Activated CD8-positive, alpha-beta memory T cell treated with anti-CD3 and anti-CD28 coated beads, Interleukin-2, amount 50 U/mL, for 1 hour (primary cell): ENCODE data around the gene KLK4.

Source experiments
- DNase-seq: peaks from one replicate; pipeline ENCODE4 v3.0.0-alpha.2; 2020; ENCODE audit errors: extremely low read depth

Gene KLK4, protein sequence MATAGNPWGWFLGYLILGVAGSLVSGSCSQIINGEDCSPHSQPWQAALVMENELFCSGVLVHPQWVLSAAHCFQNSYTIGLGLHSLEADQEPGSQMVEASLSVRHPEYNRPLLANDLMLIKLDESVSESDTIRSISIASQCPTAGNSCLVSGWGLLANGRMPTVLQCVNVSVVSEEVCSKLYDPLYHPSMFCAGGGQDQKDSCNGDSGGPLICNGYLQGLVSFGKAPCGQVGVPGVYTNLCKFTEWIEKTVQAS

GRCh38 chr19:50911206-50912101 is at the start of gene KLK4:
KLK4 (minus strand) TSS chr19:50911395; CDS start chr19:50910738, 657 bp downstream.
- DNase-seq: no peak

GRCh38 chr19:50959731-50960500 is 48.7 kb upstream of the KLK4 start:
- DNase-seq: no peak

GRCh38 chr19:50957587-50957986 is 46.4 kb upstream of the KLK4 start:
- DNase-seq: no peak

- DNase-seq: no peak
Observed at GRCh38 chr19:50952910-50953309, 41.7 kb upstream of the KLK4 start, which contains the start of gene KLK5. KLK5 (minus strand) TSS chr19:50953038; CDS start chr19:50952657, 381 bp downstream.

- no peak for DNase-seq
Observed at GRCh38 chr19:50949861-50950260, 38.7 kb upstream of the KLK4 start.

- DNase-seq: no peak
Observed at GRCh38 chr19:50947123-50947522, 35.9 kb upstream of the KLK4 start.

GRCh38 chr19:50944795-50945194 is 33.6 kb upstream of the KLK4 start:
- DNase-seq: no peak

DNA sequence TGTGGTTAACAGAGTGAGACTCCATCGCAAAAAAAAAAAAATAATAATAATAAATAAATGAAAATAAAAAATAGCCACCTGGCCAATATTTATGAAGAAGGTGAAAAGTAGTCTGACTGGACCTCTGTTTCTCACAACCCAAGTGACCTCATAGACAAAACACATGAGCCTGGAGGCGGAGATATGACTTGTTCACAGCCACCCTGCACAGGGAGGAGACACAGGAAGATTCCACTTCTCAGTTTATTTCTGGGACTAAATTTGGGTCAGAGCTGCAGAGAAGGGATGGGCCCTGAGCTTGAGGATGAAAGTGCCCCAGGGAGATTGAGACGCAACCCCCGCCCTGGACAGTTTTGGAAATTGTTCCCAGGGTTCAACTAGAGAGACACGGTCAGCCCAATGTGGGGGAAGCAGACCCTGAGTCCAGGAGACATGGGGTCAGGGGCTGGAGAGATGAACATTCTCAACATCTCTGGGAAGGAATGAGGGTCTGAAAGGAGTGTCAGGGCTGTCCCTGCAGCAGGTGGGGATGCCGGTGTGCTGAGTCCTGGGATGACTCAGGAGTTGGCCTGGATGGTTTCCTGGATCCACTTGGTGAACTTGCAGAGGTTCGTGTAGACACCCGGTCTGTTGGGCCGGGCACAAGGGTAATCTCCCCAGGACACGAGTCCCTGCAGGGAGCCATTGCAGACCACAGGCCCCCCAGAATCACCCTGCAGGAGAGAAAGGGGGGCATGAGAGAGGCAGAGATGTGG is 32.1 kb upstream of the KLK4 start:
- DNase-seq: no peak

DNA sequence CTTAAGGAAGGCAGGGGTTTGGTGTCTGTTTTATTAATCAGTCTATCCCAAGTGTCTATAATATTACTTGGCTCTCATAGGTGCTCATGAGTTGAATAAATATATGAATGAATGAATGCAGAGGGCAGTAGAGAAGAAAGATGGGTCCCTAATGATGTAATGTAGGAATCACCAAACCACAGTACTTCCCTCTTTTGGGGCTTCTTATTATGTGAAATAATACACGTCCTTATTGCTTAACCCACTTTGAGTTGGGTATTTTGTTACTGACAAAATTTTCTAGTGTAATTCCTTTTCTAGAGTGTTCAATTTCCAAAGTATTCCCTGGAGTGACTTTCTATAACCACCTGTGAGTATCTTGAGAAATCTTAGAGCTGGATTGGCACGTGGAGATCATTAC is 28.4 kb upstream of the KLK4 start:
- DNase-seq: no peak

- no peak for DNase-seq
Observed at GRCh38 chr19:50933640-50934039, 22.4 kb upstream of the KLK4 start.

DNA sequence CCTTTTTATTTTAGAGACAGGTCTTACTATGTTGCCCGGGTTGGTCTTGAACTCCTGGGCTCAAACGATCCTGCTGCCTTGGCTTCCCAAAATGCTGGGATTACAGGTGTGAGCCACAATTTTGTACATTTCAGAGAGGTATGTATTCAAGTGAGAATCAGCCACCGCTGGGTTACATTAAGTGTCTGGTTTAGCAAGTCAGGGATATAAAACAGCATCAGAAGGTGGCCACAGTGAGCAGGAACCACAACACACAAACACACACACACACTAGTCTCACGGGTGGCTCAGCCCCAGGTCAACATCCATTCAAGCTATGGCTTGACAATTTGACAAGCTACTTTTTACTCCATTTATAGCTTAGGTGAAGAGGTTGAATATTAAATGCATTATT is 21.5 kb upstream of the KLK4 start:
- no peak for DNase-seq

- DNase-seq: no peak
Observed at GRCh38 chr19:50932018-50932689, 21.0 kb upstream of the KLK4 start.

DNA sequence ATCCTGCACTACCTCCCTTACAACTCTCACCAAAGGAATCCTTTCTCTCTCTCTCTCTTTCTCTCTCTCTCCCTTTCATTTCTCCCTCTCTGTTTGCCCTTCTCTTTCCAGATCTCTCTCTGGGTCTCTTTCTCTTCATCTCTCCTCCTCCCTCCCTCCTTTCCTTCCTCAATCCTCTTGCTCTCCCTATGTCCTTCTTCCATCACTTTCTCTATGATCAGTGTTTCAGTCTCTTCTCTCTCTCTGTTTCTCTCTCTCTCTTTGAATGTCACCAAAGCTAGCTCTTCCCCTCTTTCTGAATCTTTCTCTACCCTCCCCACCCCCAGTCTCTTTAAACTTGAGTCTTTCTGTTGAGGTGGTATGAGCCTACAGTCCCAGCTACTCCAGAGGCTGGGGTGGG is 19.8 kb upstream of the KLK4 start:
- DNase-seq: no peak

- no peak for DNase-seq
Observed at GRCh38 chr19:50928831-50929230, 17.6 kb upstream of the KLK4 start.

DNA sequence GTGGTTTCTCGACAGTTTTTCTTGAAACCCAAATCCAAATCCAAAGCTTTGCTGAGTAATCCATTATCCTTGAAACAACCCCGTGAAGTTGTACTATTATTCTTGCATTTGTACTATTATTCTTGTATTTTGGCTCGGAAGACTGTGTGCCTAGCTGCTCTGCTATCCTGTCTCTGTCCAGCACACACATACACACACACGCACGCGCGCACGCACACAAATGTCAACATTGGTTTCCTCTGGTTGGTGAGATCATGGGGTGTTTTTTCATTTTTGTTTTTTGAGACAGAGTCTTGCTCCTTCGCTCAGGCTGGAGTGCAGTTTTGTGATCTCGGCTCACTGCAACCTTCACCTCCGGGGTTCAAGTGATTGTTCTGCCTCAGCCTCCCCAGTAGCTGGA is 14.9 kb upstream of the KLK4 start:
- DNase-seq: no peak

GRCh38 chr19:50925734-50926133 is 14.5 kb upstream of the KLK4 start:
- no peak for DNase-seq

DNA sequence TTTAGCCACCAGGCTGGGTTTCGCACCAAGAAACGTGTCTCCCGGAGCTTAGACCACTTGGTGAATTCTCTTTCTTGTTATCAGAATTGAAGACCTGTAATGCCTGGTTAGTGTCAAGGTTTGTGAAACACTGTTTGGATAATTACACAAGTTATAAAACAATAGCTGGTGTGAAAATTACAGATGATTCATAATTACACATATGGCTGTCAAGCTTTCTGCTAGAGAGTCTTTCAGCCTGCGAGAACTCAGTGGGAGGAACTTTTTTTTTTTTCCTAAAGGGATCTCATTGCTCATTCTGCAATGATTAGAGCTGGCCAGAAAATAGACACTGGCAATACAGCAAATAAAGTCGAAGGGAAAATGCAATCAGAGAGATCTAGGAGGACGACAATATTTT is 13.4 kb upstream of the KLK4 start:
- DNase-seq: no peak

GRCh38 chr19:50922317-50922853 is 11.2 kb upstream of the KLK4 start:
- DNase-seq: peak; percentile 41

- no peak for DNase-seq
Observed at GRCh38 chr19:50921426-50922316, 10.5 kb upstream of the KLK4 start.

DNA sequence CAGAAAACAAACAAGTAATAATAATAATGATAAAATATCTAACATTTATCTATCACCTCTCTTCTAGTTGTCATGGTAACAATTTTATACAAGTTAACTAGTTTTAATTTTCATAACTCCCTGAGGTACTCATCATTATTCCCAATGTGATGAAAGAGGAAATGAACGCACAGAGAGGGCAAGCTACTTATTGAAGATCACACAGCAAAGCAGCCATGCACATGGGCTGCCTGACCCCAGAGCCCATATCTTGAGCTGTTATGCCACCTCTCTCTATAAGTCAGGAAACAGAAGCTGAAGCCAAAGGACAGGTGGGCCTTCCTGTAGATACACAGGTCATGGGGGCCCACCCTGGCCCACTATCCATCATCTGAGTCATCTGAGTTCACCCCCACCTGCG is 4.9 kb upstream of the KLK4 start:
- no peak for DNase-seq
